ENCODE data around the gene ADARB2.

Gene ADARB2

DNA sequence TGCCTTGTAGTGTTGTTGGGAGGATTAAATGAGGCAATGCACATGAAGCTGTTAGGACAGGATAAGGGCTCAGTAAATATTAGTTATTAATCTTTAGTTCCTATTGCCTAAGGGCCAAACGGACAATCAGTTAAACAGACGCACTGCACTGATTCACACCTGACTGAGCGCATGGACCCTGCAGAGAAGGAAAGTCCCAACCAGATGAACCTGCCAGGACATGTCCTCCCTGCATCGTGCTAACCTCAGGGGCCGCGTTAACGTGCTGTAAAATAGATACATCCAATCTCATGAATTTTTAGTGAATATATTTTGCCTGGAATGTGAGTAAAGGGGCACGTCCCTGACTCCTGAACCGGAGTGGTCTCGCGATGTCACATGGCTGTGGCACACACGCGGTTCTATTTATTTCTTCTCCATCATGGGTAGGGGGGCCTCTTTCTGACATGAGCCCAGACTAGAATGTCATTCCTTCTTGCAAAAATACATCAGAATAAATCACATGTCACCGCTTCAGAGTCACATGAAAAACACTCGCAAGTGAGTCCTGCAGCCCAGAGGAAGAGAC lies 12.3 kb downstream of the ADARB2 start:
- TF ChIP-seq, protein P1, sequence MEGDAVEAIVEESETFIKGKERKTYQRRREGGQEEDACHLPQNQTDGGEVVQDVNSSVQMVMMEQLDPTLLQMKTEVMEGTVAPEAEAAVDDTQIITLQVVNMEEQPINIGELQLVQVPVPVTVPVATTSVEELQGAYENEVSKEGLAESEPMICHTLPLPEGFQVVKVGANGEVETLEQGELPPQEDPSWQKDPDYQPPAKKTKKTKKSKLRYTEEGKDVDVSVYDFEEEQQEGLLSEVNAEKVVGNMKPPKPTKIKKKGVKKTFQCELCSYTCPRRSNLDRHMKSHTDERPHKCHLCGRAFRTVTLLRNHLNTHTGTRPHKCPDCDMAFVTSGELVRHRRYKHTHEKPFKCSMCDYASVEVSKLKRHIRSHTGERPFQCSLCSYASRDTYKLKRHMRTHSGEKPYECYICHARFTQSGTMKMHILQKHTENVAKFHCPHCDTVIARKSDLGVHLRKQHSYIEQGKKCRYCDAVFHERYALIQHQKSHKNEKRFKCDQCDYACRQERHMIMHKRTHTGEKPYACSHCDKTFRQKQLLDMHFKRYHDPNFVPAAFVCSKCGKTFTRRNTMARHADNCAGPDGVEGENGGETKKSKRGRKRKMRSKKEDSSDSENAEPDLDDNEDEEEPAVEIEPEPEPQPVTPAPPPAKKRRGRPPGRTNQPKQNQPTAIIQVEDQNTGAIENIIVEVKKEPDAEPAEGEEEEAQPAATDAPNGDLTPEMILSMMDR (IDR thresholded peaks at IDR 0.05; ENCODE audit: low read depth, low read length) = no peak
- DNase-seq (ENCODE audit: extremely low read depth, low read depth) = no peak

DNA sequence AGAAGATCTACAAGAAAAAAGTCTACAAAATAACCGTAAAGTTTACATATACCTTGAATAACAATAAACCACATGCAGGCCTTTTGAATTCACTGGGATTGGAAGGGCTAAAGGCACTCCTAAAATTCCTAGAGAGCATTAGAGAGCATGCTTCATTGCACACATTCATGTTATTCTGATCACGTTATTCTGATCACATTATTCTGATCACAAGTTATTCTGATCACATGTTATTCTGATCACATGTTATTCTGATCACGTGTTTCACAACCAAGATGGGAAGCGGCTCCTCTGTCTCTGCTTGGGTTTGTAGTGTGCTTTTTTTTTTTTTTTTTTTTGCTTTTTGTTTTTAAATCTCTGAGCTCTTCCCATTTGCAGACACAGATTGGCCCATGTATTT lies 20.5 kb downstream of the ADARB2 start:
- DNase-seq (ENCODE audit: extremely low read depth, low read depth) = no peak
- TF ChIP-seq, protein P1 (IDR thresholded peaks at IDR 0.05; ENCODE audit: low read depth, low read length) = no peak

DNA sequence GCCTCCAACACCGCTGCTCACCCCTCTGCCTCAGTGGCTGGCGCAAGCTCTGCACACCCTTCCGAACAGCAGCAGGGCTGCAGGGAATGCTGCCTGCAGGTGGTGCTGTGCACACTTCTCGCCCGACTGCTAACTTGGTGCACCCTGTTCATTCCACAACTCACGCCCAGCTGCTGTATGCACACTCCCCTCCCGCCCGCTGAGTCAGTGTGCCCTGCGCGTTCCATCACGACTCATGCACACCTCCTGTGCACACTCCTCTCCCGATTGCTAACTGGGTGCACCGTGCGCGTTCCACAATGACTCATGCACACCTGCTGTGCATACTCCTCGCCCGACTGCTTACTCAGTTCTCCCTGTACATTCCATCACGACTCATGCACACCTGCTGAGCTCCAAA lies 21.5 kb downstream of the ADARB2 start:
- TF ChIP-seq, protein P1 (IDR thresholded peaks at IDR 0.05; ENCODE audit: low read depth, low read length) = no peak
- no peak for DNase-seq (ENCODE audit: extremely low read depth, low read depth)

DNA sequence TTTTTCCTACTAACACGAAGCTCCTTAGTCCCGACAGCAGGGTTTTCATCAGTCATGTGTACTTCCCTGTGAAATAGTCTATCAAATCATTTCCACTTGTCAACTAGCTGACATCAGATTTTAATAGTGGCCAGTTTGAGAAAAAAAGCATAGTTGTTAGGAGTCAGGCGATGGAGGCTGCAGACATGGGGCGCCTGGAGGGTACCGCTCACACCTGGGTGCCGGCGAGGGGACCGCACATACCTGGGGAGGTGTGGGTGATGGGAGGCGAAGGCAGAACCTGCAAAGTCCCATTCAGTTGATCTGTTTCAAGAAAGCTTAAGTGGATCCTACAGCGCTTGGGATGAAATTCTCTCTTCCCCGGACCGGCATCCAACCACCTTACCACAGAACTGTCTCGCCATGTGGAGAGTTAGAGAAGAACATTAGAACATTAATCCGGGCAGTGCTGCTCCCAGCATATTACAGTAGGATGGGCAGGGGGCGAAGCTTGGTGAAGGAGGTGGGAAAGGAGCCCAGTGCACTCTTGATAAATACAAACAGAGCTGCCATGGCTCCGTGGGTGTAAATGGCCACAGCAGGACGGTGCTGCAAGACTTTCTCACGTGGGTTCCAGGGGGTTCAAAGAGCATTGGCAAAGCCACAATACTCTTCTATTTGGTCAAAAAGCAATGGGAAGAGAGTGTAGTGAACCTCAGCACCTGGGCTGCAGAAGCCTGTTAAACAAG lies 24.2 kb downstream of the ADARB2 start:
- TF ChIP-seq, protein P1 (IDR thresholded peaks at IDR 0.05; ENCODE audit: low read depth, low read length) = no peak
- DNase-seq (ENCODE audit: extremely low read depth, low read depth) = no peak

DNA sequence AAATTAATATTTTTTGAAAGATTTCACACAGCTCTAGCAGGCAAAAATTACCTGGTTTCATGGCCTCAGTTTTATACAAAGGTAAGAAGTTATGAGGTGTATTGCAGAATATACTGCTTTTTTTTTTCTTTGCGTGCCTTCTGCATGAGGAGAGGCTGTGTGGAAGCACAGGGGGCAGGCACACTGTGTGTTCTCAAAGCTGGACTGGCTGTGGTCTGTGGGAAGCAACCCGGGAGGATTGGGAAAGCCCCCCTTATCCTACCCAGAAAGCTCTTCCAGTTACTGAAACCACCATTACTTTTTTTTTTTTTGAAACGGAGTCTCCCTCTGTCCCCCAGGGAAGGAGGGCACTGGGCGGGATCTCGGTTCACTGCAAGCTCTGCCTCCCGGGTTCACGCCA lies 25.0 kb downstream of the ADARB2 start:
- TF ChIP-seq, protein P1 (IDR thresholded peaks at IDR 0.05; ENCODE audit: low read depth, low read length) = no peak
- DNase-seq (ENCODE audit: extremely low read depth, low read depth) = no peak

DNA sequence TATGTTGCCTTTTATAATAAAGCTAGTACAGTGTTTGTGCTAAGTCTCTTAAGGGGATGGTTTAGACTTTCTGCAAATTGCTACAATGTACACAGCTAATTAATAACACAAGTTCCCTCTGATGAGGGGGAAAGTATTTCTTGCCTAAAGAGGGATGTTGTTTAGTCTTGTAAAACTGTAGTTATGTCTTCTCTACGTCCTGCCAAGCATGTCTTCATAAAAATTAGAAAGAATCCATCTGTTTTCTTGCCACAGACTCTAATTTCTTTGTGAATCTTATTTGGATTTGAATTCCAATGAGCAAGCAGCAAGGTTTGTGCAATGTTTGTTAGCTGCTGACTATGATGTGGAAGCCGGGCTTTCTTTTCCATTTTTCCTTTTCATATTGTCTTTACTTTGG lies 28.2 kb downstream of the ADARB2 start:
- no peak for DNase-seq (ENCODE audit: extremely low read depth, low read depth)
- TF ChIP-seq, protein P1 (IDR thresholded peaks at IDR 0.05; ENCODE audit: low read depth, low read length) = no peak

DNA sequence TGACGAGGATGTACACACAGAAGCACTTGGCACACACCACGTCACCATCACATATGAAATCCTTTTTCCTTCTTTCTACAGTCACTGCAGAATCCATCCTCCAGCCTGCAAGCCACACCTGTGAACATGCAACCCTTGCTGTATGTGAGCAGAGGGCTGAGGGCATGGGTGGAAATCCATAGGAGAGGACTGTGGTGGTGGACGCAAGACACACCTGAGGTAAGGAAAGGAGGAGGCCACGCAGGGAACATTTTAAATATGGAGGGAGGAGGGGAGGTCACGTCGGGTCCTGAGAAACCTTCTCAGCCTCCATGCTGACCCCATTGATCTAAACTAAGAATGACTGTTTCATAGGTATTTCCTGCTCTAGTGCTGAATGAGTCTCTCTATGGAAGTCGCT lies 28.6 kb downstream of the ADARB2 start:
- TF ChIP-seq, protein P1 (IDR thresholded peaks at IDR 0.05; ENCODE audit: low read depth, low read length) = no peak
- no peak for DNase-seq (ENCODE audit: extremely low read depth, low read depth)
